Measurements from ENCODE around the gene TRPC4AP.

The TRPC4AP gene

GRCh38 chr20:34999782-35000181 is 92.8 kb downstream of the TRPC4AP start:
- DNase-seq, result no peak

GRCh38 chr20:34999021-34999451 is 93.6 kb downstream of the TRPC4AP start:
- DNase-seq, result no peak

- DNase-seq, result no peak
Observed at GRCh38 chr20:34998331-34998950, 94.2 kb downstream of the TRPC4AP start.

GRCh38 chr20:34997774-34998173 is 94.8 kb downstream of the TRPC4AP start:
- no peak for DNase-seq

- DNase-seq, result no peak
Observed at GRCh38 chr20:34997131-34997561, 95.5 kb downstream of the TRPC4AP start.

GRCh38 chr20:34996243-34997028 is 96.2 kb downstream of the TRPC4AP start:
- no peak for DNase-seq

- DNase-seq, result no peak
Observed at GRCh38 chr20:34995696-34996095, 96.9 kb downstream of the TRPC4AP start.

- DNase-seq, result no peak
Observed at GRCh38 chr20:34995192-34995591, 97.4 kb downstream of the TRPC4AP start.

GRCh38 chr20:34994509-34995131 is 98.0 kb downstream of the TRPC4AP start:
- no peak for DNase-seq

GRCh38 chr20:34993941-34994508 is 98.6 kb downstream of the TRPC4AP start:
- DNase-seq, result no peak

GRCh38 chr20:34992751-34993417 is 99.7 kb downstream of the TRPC4AP start:
- no peak for DNase-seq

- DNase-seq, result no peak
Observed at GRCh38 chr20:34990661-34991214, 101.9 kb downstream of the TRPC4AP start.

GRCh38 chr20:34990231-34990630 is 102.4 kb downstream of the TRPC4AP start:
- no peak for DNase-seq

GRCh38 chr20:34989670-34990069 is 102.9 kb downstream of the TRPC4AP start:
- DNase-seq, result no peak

GRCh38 chr20:34989118-34989517 is 103.5 kb downstream of the TRPC4AP start:
- no peak for DNase-seq

- DNase-seq, result no peak
Observed at GRCh38 chr20:34988191-34988540, 104.4 kb downstream of the TRPC4AP start.

GRCh38 chr20:34987288-34988190 is 105.1 kb downstream of the TRPC4AP start:
- DNase-seq, result no peak

- DNase-seq, result no peak
Observed at GRCh38 chr20:34986311-34987287, 106.0 kb downstream of the TRPC4AP start.

GRCh38 chr20:34985461-34986310 is 106.9 kb downstream of the TRPC4AP start:
- no peak for DNase-seq
